ENCODE results near the gene ZGRF1. TPM values are rescaled to one million over a fixed set of nuclear protein-coding genes. Genes with fewer than 3 reads are reported as not detected.

Gene ZGRF1
- total and polyA plus RNA-seq, 10 of the 15 experiments (the other 5 are each of a cell fraction or from before 2014, with no cell fraction given): 8.5 to 32.1 (median 20.1) TPM

- Histone ChIP-seq H4K20me1 (ENCODE audit: control insufficient read depth, insufficient read depth) (no peaks in the 10 kb centered on the region), H3K27me3 (replicated peaks in 1 of 2; ENCODE audit: control insufficient read depth in 2 of 2, insufficient read depth in 2 of 2, low read length in 1 of 2) (peaks cover 7 to 16% of the 10 kb centered on the region in 2 experiments), H3K36me3 (ENCODE audit: control insufficient read depth in 2 of 2, insufficient read depth in 2 of 2, low read length in 1 of 2) (no peaks in the 10 kb centered on the region), H2AFZ (ENCODE audit: control insufficient read depth, low read depth, low read length) (peak overlapping the region; percentile 85), H3K4me3 (peak overlapping the region; percentile 80), H3K27ac (ENCODE audit: control insufficient read depth, insufficient read depth) (peak overlapping the region; percentile 57; the same call in 1 of the 2 replicates), H3K4me2 (ENCODE audit: control insufficient read depth, insufficient read depth) (peak overlapping the region; percentile 87), H3K9ac (ENCODE audit: control insufficient read depth, insufficient read depth, low read length) (peak overlapping the region; percentile 45; the same call in 1 of the 2 replicates), H3K79me2 (ENCODE audit: control insufficient read depth, insufficient read depth, low read length) (no peaks in the 10 kb centered on the region), H3K4me1 (ENCODE audit: control insufficient read depth, insufficient read depth, low read length) (peaks cover 4% of the 10 kb centered on the region; the same call in 1 of the 2 replicates), H3K9me3 (replicated peaks; ENCODE audit: control insufficient read depth, insufficient read depth, low read length) (no peaks in the 10 kb centered on the region; the same call in 2 of the 3 replicates)
- DNase-seq (ENCODE audit: low read depth, low spot score): no peak
- RAD21 ChIA-PET (ENCODE audit: unreplicated experiment): interaction anchor here (0.5 to 4.1 kb wide), 9 partner anchors 9 to 415 kb away, joined by 3 to 38 read pairs (median 3); partner anchors contain the start of gene TIFA
- FAIRE-seq: no peak
- BruUV-seq (replicated peaks): no TSS peak
- 1% methylated on average over 47 of the region's 52 CpGs for WGBS (ENCODE audit: insufficient coverage, insufficient replicate concordance, low lambda C conversion rate, missing lambda C conversion rate)
- POLR2A ChIA-PET: interaction anchor here (0.7 to 4.6 kb wide), 4 partner anchors 11 to 234 kb away, joined by 3 to 55 read pairs (median 9); partner anchors contain the start of gene TIFA
- CTCF ChIA-PET: interaction anchor here (0.6 to 13.9 kb wide), 10 partner anchors 9 to 282 kb away, joined by 3 to 221 read pairs (median 5); partner anchors contain the start of gene AP1AR
- in situ Hi-C loops (cut with MboI): no loop called here
- intact Hi-C loops (cut with micrococcal nuclease; ENCODE audit: unreplicated experiment): no loop called here
- no peak; the same call in 2 of the 3 replicates for ATAC-seq
- SMC1A ChIA-PET (ENCODE audit: uncharacterized antibody, unreplicated experiment): interaction anchor here (1.1 to 10.6 kb wide), 4 partner anchors 185 to 194 kb away, joined by 3 to 124 read pairs (median 4); no protein-coding TSS in a partner anchor
- no peak for TF ChIP-seq ZNF24 (IDR thresholded peaks at IDR 0.05)
- no peak for TF ChIP-seq BACH1 (IDR thresholded peaks at IDR 0.05; ENCODE audit: borderline replicate concordance)
- no peak for TF ChIP-seq FOXK2 (IDR thresholded peaks at IDR 0.05)
- no peak for TF ChIP-seq TCF7 (IDR thresholded peaks at IDR 0.05; ENCODE audit: borderline replicate concordance)
- no peak for TF ChIP-seq USF1 (IDR thresholded peaks at IDR 0.05; ENCODE audit: borderline replicate concordance, extremely low read length, insufficient read depth, low read depth, low read length)
- TF ChIP-seq ZBTB40 (IDR thresholded peaks at IDR 0.05; ENCODE audit: borderline replicate concordance): no peak
- TF ChIP-seq PML (IDR thresholded peaks at IDR 0.05; ENCODE audit: low read length): no peak
- TF ChIP-seq IRF4 (IDR thresholded peaks at IDR 0.05; ENCODE audit: low read depth, low read length): no peak
- 0 out of 2 replicates have a peak, but pooled peaks have one; percentile 68 for TF ChIP-seq ASH2L (IDR thresholded peaks at IDR 0.05; ENCODE audit: borderline replicate concordance, low read depth)
- TF ChIP-seq DPF2 (IDR thresholded peaks at IDR 0.05): 0 out of 2 replicates have a peak, but pooled peaks have one; percentile 32
- TF ChIP-seq CBFB (IDR thresholded peaks at IDR 0.05; ENCODE audit: low read depth): 0 out of 2 replicates have a peak, but pooled peaks have one; percentile 37
- TF ChIP-seq NRF1 (conservative IDR thresholded peaks at IDR 0.05; ENCODE audit: low read depth, low read length): no peak
- no peak; the same call in 1 of the 2 replicates for TF ChIP-seq POLR2A (IDR thresholded peaks at IDR 0.05; ENCODE audit: low read depth, low read length)
- TF ChIP-seq TCF3 (IDR thresholded peaks at IDR 0.05; ENCODE audit: borderline replicate concordance, insufficient read depth, low read depth, low read length): no peak
- no peak for TF ChIP-seq ZNF207 (IDR thresholded peaks at IDR 0.05; ENCODE audit: borderline replicate concordance)
- peak; percentile 37 for TF ChIP-seq MYC (IDR thresholded peaks at IDR 0.05; ENCODE audit: insufficient read depth, insufficient read length, insufficient replicate concordance, low read length, severe bottlenecking)
- TF ChIP-seq NFIC (IDR thresholded peaks at IDR 0.05; ENCODE audit: low read depth, low read length): no peak
- TF ChIP-seq YBX1 (IDR thresholded peaks at IDR 0.05): no peak
- no peak for TF ChIP-seq ATF3 (IDR thresholded peaks at IDR 0.05; ENCODE audit: borderline replicate concordance, extremely low read depth, low read depth, low read length)
- no peak for TF ChIP-seq POU2F2 (IDR thresholded peaks at IDR 0.05; ENCODE audit: borderline replicate concordance, low read depth, low read length)
These were observed 122.0 kb downstream of the ZGRF1 start for GRCh38 chr4:112514647-112515197.

All from GM12878 (cell line).